ENCODE results near the gene PPP1R15B.

Gene PPP1R15B

GRCh38 chr1:204419064-204419403 is 7.4 kb upstream of the PPP1R15B start:
- DNase-seq = peak; percentile 74

DNA sequence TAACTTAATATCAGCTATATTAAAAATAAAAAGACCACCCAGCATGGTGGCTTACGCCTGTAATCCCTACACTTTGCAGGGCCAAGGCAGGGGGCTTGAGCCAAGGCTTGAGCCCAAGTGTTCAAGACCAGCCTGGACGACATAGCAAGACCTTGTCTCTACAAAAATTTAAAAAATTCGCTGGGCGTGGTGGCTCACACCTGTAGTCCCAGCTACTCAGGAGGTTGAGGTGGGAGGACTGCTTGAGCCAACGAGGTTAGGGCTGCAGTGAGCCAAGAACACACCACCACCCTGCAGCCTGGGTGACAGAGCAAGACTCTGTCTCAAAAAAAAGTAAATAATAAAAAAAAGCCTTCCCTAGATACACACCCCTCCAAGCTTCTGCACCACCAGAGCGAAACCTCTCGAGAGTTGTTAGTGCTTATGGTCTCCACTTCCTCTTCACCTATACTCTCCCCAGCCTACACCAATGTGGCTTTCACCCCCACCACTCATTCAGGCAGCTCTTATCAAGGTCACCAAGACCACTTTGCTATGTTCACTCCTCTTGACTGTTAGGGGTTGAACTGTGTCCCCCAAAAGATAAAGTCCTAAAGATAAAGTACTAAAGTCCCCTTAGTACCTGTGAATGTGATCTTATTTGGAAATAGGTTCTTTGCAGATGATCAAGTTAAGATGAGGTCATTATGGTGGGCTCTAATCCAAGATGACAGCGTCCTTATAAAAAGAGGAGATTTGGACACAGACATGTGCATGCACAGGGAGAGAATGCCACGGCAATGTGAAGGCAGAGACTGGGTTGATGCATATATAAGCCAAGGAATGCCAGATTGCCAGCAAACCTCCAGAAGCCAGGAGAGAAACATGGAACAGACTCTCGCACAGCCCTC is 6.8 kb upstream of the PPP1R15B start:
- no peak for DNase-seq

- peak; percentile 99 for DNase-seq
Measured at GRCh38 chr1:204417074-204417997, 5.7 kb upstream of the PPP1R15B start.

DNA sequence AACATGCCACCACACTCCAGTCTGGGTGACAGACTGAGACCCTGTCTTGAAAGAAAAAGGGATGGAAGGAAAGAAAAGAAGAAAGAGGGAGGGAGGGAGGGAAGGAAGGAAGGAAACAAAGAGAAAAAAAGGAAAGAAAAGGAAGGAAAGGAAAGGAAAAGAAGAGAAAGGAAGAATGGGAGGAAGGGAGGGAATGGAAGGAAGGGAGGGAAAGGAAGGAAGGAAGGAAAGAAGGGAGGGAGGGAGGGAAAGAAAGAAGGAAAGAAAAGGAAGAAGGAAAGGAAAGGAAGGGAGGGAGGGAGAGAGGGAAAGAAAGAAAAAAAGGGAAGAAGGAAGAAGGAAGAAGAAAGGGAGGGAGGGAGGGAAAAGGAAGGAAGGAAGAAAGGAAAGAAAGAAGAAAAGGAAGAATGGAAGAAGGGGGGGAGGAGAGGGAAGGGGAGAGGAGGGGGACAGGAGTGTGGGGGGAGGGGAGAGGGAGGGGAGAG is 5.0 kb upstream of the PPP1R15B start:
- no peak for DNase-seq

- DNase-seq = no peak
Measured at GRCh38 chr1:204415351-204415750, 3.7 kb upstream of the PPP1R15B start.

DNA sequence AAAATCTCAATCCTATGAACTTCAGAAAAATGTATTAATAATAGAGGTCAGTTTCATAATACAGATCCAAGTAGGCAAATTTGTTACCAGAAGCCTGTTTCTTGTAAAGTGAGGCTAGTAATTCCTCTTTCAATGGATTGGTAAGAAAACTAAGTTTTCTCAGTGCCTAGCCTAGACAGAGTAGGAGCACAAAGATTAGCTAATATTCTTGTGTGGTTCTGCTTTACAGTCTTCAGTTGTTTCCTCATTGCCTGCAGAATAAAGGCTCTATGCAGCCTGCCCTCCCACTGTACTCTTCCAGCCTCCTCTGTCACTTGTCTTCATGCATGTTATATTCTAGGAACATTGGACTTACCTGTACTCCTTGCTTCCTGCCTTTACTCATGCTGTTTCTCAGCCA is 2.4 kb upstream of the PPP1R15B start:
- no peak for DNase-seq

- DNase-seq = no peak
Measured at GRCh38 chr1:204413170-204413535, 1.5 kb upstream of the PPP1R15B start.

DNA sequence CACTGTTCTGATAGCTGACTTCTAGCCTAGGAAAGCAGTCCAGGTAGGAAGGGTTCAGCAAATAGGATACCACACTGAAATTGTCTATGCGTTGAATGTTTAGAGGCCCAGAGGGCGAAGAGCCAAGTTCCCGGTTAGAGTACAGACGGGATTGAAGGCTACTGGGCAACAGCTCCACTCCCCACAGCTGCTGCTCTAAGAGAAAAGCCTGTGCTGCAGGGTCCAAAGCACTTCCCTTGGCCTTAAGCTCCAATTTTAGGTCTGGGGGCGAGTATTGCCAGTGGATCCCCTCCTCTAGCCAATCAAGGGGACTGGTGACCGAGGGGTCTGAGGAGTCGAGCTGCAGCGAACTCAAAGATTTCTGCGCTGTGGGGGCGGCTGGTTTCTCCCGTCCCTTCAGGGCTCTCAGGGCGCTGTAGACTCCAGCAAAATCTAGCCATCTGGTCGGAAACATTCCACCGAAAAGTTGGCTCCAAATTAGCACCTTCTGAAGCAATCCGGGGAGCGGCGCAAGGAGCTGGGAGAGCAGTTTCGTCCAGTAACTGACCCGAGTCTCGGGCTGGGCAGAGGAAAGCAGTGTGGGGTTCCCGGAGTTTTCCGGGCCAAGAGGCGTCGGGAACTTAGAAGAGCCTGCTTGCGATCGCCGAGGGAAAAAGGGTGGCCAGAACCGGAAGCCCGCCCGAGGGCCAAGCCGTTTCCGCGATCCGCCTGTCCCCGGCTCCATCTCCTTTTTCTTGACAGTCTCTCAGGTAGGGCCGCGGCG is 748 bp downstream of the PPP1R15B start:
- DNase-seq = peak; percentile 26

DNA sequence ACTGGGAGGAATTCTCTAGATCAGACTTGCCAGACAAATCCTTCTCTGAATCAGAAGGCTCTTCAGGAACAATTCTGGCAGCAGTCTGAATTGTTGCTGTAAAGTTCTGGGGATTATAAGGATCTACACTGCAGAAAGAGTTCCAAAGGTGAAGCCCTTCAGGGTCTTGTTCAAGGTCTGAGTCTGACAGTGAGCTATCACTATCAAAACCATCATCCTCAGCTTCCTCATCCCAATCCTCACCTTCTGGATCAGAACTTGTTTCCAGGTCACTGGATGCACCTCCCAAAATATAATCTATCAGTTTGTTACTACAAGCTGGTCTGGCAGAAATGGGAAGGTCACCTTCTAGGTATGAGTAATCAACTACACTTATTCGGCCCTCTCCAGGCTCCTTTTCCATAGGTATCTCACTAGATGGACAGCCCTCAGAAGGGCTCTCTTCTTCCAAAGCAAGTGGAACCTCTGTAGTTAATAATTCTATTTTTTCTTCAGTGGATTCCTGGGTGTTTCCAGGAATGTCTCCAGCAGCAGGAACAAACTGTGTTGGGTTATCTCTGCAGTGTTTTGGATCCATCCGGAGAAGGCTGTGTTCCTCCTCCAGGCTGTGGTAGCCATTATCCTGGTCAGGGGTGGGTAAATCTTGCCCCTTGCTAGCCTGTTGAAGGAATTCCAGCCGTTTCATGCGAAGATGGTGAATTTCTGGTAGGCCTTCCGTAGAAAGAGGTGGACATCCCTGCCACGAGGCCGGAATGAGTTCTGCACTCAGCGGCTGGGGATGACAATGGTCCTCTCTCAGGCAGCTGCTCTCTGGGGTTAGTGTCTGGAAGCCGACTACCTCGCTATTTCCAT is 1.6 kb downstream of the PPP1R15B start:
- DNase-seq = no peak

DNA sequence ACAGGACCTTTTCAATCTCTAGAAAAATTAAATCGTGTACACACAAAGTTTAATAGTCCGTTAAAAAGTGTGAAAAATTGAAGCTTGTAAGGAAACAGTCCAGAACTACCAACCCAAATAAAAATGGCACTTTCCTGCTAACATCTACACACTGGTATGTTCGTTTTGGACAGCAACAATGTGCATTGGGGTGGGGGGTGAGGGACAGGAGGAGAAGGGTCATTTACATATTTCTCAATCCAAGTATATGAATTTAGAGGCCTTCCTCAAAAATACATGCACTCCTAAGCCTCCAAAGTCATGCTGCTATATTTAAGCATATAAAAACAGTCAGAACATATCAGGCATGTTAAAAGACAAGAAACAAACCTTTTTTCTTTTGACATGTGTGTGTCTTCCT is 2.5 kb downstream of the PPP1R15B start:
- DNase-seq = no peak

DNA sequence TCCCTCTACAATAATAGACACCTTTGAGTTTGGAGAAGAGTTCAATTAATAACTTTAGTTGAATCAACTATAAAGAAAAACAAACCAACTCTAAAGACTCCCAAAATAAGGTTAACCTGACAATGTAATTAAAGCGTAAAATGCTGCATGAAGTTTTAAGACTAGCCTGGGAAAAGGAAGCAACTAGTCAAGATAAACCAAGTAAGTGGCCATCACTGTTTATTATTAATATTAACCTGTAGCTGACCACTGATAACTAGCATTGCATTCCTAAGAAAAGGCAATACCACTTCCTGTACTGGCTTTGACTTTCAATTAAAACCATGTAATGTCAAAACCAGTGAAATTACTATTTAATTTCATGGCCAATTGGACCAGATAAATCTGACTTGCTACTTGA is 3.0 kb downstream of the PPP1R15B start:
- DNase-seq = no peak

DNA sequence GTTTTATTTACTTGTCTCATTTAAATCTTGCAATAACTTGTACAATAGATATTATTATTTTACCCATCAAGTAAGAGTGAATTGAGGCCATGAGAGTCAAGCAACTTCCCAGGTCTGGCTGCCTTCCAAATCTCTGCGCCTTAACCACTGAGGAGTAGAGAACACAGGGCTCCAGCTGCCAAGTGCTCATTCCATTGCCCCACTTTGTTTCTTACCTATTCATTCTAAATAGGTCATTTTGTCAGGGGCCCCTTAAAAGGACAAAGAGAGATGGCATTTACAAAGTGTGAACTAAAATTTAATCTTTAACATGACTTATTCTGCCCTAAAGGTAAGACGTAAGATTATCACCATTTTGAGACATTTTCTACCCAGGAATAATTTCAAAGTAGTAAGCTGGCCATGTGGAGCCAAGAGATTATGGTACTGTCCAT is 3.5 kb downstream of the PPP1R15B start:
- peak; percentile 54 for DNase-seq

GRCh38 chr1:204407295-204407971 is 4.2 kb downstream of the PPP1R15B start:
- DNase-seq = no peak

DNA sequence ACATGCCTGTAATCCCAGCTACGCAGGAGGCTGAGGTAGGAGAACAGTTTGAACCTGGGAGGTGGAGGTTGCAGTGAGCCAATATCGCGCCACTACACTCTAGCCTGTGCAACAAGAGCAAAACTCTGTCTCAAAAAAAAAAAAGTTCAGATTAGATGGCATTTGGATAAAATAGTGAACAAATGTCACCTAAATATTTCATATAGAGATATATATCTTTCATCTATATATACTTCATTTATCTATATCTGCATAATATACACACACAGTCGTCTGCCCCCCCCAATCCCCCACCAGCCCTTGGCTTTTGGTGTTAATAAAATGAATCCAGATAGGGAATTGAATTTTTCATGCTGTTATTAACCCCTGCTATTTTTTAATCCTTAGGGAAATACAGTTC is 5.0 kb downstream of the PPP1R15B start:
- DNase-seq = no peak

DNA sequence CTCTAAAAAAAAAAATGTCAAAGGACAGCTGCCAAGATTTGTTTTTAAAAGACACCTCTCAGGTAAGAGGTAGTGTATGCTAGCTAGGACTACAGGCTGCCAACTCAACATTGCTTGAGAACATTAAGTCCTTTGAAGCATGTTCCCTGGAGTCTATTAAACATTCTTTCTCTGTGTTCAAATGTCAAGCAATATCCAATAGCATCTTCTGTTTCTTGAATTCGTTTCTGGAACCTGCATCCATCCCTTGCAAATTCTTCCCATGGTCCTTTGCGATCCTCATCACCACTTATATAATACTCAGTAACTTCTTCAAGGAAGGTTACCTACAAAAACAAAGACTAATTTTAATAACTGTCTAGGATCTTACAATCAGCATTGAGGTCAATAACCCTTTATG is 5.6 kb downstream of the PPP1R15B start:
- no peak for DNase-seq

DNA sequence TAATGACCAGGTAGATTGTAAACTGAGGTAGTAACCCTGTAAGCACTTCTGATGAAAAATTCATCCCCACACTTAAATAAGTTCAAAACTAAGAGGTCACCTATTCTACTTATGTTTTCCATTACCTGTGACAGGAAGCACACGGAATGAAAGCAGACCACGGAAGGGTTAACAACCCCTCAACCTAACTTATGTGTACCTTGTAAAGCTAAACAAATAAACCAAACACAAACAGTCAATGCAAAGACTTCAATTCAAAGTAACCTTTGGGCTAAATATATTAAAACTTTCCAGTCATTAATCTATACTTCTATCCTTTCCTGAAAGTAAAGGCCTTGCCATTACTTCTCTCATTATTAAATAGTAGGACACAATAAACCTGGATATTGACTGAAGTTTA is 7.0 kb downstream of the PPP1R15B start:
- DNase-seq = no peak

GRCh38 chr1:204402391-204402790 is 9.2 kb downstream of the PPP1R15B start:
- DNase-seq = no peak

DNA sequence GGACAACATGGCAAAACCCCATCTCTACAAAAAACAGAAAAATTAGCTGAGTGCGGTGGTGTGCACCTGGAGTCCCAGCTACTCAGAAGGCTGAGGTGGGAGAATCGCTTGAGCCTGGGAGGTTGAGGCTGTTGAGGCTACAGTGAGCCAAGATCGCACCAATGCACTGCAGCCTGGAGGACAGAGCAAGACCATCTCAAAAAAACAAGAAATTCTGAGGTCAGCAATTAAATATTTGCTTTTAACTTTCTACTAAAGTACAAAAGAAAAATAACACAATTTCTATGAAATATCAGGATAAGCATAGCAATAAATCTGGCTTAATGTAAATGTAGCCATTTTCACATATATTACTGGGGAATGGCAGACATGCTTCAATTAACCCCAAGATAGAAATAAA is 9.9 kb downstream of the PPP1R15B start:
- DNase-seq = no peak

GRCh38 chr1:204400882-204401510 is 10.6 kb downstream of the PPP1R15B start:
- no peak for DNase-seq

DNA sequence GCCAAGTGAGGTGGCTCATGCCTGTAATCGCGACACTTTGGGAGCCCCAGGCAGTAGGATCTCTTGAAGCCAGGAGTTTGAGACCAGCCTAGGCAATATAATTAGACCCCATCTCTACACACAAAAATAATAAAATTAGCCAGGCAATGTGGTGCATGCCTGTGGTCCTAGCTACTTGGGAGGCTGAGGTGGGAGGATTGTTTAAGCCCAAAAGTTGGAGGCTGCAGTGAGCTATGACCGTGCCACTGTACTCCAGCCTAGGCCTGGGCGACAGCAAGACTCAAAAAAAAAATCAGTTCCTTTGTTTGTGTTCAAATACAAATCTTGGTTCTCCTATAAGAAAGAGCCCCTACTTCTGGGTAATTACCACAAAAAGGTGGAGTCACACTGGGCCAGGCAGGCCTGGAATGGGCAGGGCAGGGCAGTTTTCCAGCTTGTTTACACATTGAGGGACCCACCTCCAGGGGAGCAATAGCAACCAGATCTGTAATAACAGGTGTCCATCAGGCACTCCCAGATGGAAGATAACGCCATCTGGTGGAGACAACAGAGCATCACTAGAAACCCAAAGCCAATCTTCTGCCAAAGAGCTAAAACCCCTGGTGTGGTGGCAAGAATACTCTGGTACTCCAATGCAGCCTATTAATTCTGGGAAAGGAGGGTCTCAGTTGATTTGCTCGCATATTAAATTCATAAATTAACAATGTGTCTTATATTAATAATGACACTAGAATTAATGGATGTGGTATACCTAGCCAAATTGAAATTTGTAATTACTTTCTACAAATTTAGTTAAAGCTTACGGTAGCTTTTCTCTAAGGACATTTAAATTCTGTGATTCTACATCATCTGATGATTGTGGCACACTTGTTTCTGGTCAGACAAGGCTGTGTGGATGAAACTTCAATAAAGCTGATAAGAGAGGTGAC is 13.2 kb downstream of the PPP1R15B start:
- peak; percentile 73 for DNase-seq
